SJCRH30 (cell line): Measurements from ENCODE around the gene SEPHS1. TPM values are rescaled to one million over a fixed set of nuclear protein-coding genes. Genes with fewer than 3 reads are reported as not detected.
A peak's percentile ranks its signal among the peaks of the same experiment; 100 is the strongest.

ENCODE experiments used
- DNase-seq, 2 experiments: peaks; one replicate each; pipeline ENCODE4 v3.0.0-alpha.2; 2015 to 2020
- H3K27ac ChIP-seq: fragments of 250-450 bp; sonication (Bioruptor Pico); 2 replicates; pipeline ENCODE4 v1.5.1; 2020; ENCODE audit warnings: mild to moderate bottlenecking, moderate library complexity
- H3K27me3 ChIP-seq: fragments of 250-450 bp; sonication (Bioruptor Pico); 2 replicates; pipeline ENCODE4 v1.5.1; 2020; ENCODE audit warnings: mild to moderate bottlenecking, moderate library complexity
- H3K36me3 ChIP-seq: fragments of 250-450 bp; sonication (Bioruptor Pico); 2 replicates; pipeline ENCODE4 v1.5.1; 2020; ENCODE audit warnings: mild to moderate bottlenecking, moderate library complexity
- H3K4me1 ChIP-seq: fragments of 250-450 bp; sonication (Bioruptor Pico); 2 replicates; pipeline ENCODE4 v1.5.1; 2020; ENCODE audit warnings: mild to moderate bottlenecking, moderate library complexity
- H3K4me3 ChIP-seq: fragments of 250-450 bp; sonication (Bioruptor Pico); 2 replicates; pipeline ENCODE4 v1.5.1; 2020; ENCODE audit warnings: mild to moderate bottlenecking, moderate library complexity
- H3K9me3 ChIP-seq: fragments of 250-450 bp; sonication (Bioruptor Pico); replicated peaks from 2 replicates; pipeline ENCODE4 v1.5.1; 2020; ENCODE audit warnings: mild to moderate bottlenecking, moderate library complexity
- total RNA-seq: library from RNA; depleted of rRNA; stranded (reverse); fragments of >200 nt; shearing (Covaris generic); gene quantifications from 2 replicates; pipeline ENCODE4 v1.2.3, GENCODE V29; 2014

The SEPHS1 gene
- total RNA-seq, 1 experiment from 2014 or later = 106 TPM

GRCh38 chr10:13327534-13327933 is 20.6 kb downstream of the SEPHS1 start:
- H3K9me3 ChIP-seq = no peaks in the 10 kb centered on the region
- no peaks in the 10 kb centered on the region for H3K4me1 ChIP-seq
- no peaks in the 10 kb centered on the region for H3K27me3 ChIP-seq
- H3K27ac ChIP-seq = no peak overlapping the region
- H3K36me3 ChIP-seq = peaks cover 72% of the 10 kb centered on the region
- H3K4me3 ChIP-seq = no peak overlapping the region
- no peak for DNase-seq

GRCh38 chr10:13322615-13323148 is 25.4 kb downstream of the SEPHS1 start:
- Histone ChIP-seq H3K4me3 (no peak overlapping the region), H3K9me3 (no peaks in the 10 kb centered on the region), H3K36me3 (peaks cover 49% of the 10 kb centered on the region), H3K4me1 (no peaks in the 10 kb centered on the region), H3K27me3 (no peaks in the 10 kb centered on the region), H3K27ac (no peak overlapping the region)
- DNase-seq = no peak

DNA sequence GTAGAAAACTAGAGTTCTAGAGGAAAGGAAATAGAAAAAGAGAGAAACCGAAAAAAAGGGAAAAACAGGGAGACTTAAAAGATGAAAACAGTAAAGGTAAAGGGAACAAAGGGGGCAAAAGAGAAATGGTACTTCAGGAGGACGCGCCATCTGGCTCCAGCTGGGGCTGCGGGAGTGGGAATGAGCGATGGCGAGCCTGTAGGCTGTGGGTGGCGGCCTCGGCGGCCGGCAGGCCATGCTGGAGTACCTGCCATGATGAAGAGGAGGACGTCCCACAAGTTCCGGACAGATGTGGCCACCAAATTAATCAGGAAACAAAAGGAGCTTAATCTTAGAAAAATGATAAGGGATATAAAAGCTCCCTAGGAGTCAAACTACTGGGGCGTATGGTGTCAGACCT is 26.5 kb downstream of the SEPHS1 start:
- DNase-seq = no peak
- Histone ChIP-seq H3K4me1 (no peaks in the 10 kb centered on the region), H3K27ac (no peak overlapping the region), H3K36me3 (peaks cover 40% of the 10 kb centered on the region), H3K9me3 (no peaks in the 10 kb centered on the region), H3K4me3 (no peak overlapping the region), H3K27me3 (no peaks in the 10 kb centered on the region)

DNA sequence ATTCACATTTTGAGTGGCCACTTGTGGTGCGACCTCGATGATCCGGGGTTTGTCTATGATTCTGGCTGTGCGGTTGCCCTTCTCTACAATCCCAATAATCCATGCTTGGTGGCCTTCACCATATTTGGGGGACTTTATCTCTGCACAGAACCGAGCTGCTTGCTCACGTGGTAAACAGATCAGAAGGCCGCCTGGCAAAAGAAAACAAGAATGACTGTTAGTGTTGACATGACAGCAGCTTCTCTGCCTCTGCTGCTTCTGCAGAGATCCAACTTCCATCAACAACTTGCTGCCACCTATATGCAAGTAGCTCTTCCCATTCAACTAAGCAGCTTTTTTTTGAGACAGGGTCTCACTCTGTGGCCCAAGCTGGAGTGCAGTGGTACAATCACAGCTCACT is 28.9 kb downstream of the SEPHS1 start:
- Histone ChIP-seq H3K27me3 (no peaks in the 10 kb centered on the region), H3K36me3 (peaks cover 22% of the 10 kb centered on the region), H3K27ac (no peak overlapping the region), H3K9me3 (no peaks in the 10 kb centered on the region), H3K4me1 (no peaks in the 10 kb centered on the region), H3K4me3 (no peak overlapping the region)
- DNase-seq = no peak

DNA sequence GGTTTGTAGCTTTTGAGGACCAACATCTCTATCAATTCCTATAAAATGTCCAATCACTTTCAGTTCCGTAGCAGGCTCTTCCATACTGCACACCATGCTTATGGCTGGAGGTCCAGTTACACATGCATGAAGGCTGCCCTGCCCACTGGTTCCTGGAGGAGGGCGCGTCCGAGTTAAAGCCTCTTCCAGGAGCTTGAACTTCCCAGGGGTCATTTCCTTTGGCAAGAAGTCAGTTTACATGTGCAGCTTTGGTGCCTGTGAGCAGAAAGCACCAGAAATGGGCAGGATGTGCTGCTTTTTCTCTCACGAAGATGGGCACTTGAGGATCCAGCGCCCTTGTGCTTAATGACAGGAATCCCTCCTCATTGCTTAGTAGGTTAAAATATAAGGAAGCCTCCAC is 30.6 kb downstream of the SEPHS1 start:
- peaks cover 16% of the 10 kb centered on the region for H3K36me3 ChIP-seq
- no peak overlapping the region for H3K27ac ChIP-seq
- no peak for DNase-seq
- no peaks in the 10 kb centered on the region for H3K9me3 ChIP-seq
- H3K4me1 ChIP-seq = no peaks in the 10 kb centered on the region
- no peaks in the 10 kb centered on the region for H3K27me3 ChIP-seq
- no peak overlapping the region for H3K4me3 ChIP-seq

DNA sequence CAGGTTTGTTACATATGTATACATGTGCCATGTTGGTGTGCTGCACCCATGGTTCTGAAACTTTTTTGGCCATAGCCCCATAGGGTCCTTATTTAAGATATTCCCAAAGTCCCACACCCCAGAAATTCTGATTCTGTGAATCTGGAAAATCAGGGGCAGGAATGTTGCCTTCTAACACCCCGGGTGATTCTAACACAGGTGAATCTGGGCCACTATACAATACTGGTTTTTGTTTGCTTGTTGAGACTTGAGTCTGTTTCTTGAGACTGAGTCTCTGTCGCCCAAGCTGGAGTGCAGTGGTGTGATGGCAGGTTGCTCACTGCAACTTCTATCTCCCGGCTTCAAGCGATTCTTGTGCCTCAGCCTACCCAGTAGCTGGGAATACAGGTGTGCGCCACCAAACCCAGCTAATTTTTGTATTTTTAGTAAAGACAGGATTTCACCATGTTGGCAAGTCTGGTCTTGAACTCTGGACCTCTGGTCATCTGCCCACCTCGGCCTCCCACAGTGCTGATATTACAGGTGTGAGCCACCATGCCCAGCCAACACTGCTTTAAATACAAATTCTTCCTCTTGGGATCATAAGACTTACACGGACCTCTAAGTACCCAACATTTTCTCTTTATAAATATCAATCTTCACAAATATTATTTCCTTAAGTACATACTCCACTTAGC is 31.3 kb downstream of the SEPHS1 start:
- Histone ChIP-seq H3K9me3 (no peaks in the 10 kb centered on the region), H3K27ac (no peak overlapping the region), H3K4me3 (no peak overlapping the region), H3K27me3 (no peaks in the 10 kb centered on the region), H3K36me3 (peaks cover 11% of the 10 kb centered on the region), H3K4me1 (no peaks in the 10 kb centered on the region)
- DNase-seq = no peak

DNA sequence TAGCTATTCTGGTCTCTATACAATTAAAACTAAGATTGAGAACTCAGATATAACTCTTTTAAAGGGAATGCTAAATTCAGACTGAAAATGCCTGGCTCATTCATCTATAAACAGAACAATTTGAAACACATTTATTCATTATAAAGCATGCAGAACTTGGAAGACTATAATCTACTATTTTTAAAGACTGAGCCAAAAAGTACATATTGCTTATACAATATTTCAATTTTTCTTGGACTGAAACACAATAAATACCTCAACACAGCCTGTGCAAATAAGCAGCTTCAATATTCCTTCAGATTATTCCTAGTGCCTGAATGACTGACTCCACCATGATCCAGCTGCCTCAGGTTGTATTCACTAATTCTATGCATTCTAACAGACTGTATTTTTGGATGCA is 32.7 kb downstream of the SEPHS1 start:
- Histone ChIP-seq H3K27me3 (no peaks in the 10 kb centered on the region), H3K27ac (no peak overlapping the region), H3K4me1 (no peaks in the 10 kb centered on the region), H3K4me3 (no peak overlapping the region), H3K36me3 (0 out of 2 replicates have a peak, but pooled peaks cover 6% of the 10 kb centered on the region), H3K9me3 (no peaks in the 10 kb centered on the region)
- DNase-seq = no peak

GRCh38 chr10:13311177-13311575 is 36.9 kb downstream of the SEPHS1 start:
- no peak overlapping the region for H3K27ac ChIP-seq
- no peaks in the 10 kb centered on the region for H3K4me1 ChIP-seq
- no peak overlapping the region for H3K4me3 ChIP-seq
- no peak for DNase-seq
- H3K36me3 ChIP-seq = no peaks in the 10 kb centered on the region
- no peaks in the 10 kb centered on the region for H3K9me3 ChIP-seq
- no peaks in the 10 kb centered on the region for H3K27me3 ChIP-seq

DNA sequence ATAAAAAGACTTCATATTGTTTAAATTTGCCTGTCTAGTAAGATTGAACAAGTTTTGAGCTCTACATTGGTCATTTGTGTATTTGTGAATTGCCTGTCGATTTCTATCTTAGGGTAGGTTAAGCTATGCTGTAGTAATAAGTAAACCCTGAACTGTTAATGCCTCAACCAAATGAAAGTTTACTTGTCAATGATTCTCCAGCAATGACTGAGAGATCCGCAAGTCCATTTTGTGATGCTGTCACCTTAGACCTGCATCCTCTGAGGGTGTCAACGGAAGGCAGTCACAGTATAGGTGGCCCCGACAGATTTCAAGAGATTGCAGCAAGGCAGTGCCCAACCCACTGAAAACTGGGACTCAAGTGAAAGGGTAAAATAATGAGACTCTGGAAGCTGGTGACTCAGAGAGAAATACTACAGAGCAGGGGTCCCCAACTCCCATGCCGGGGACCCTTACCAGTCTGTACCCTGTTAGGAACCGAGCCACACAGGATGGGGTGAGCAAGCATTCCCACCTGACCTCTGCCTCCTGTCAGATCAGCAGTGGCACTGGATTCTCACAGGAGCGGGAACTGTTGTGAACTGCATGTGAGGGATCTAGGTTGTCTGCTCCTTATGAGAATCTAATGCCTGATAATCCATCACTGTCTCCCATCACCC is 37.4 kb downstream of the SEPHS1 start:
- H3K27me3 ChIP-seq = no peaks in the 10 kb centered on the region
- H3K36me3 ChIP-seq = no peaks in the 10 kb centered on the region
- H3K4me3 ChIP-seq = no peak overlapping the region
- H3K4me1 ChIP-seq = no peaks in the 10 kb centered on the region
- H3K27ac ChIP-seq = no peak overlapping the region
- no peaks in the 10 kb centered on the region for H3K9me3 ChIP-seq
- no peak for DNase-seq

- DNase-seq = no peak
- Histone ChIP-seq H3K4me3 (no peak overlapping the region), H3K9me3 (no peaks in the 10 kb centered on the region), H3K27me3 (no peaks in the 10 kb centered on the region), H3K36me3 (no peaks in the 10 kb centered on the region), H3K27ac (no peak overlapping the region), H3K4me1 (no peaks in the 10 kb centered on the region)
These were observed 38.3 kb downstream of the SEPHS1 start for GRCh38 chr10:13309792-13310191.

DNA sequence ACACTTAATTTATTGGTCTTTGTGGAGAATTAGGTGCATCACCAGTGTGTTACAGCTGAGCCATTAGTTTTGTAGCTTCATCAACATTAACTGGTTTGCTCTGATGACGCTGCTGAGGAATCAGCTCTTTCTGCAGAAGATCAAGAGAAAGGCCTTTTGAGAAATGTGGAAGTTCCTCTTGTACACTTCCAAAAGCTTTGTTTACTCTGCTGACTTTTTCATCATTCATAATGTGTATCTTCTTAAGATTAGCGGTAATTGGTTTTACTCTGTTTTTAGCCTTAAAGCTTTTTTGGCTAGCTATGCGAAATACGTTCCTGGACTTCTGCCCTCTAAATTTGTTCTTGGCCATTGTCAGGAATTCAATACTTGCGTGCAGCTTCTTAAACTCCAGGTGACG is 40.0 kb downstream of the SEPHS1 start:
- H3K4me1 ChIP-seq = no peaks in the 10 kb centered on the region

DNA sequence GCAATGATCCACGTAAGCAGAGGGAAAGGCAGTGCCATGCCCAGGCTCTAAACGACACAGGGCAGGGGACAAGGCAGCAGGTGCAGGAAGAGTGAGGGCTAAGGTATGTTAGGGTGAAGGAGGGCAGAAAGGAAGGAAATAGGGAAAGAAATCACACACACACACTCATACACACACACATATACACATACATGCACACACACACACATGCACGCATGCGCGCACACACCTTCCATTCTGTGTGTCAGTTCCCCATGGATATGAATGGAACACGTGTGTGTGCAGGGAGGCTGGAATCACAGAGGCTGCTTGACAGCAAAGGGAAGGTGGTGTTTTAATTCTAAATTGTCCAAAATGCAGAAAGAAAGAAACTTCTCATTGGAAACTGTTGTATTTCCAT is 42.0 kb downstream of the SEPHS1 start:
- H3K4me3 ChIP-seq = no peak overlapping the region
- no peaks in the 10 kb centered on the region for H3K27me3 ChIP-seq
- H3K4me1 ChIP-seq = no peaks in the 10 kb centered on the region
- H3K9me3 ChIP-seq = no peaks in the 10 kb centered on the region
- H3K36me3 ChIP-seq = no peaks in the 10 kb centered on the region
- no peak overlapping the region for H3K27ac ChIP-seq
- no peak for DNase-seq

More for the DNA sequence above, 40.0 kb downstream of the SEPHS1 start:
- DNase-seq = no peak
- no peaks in the 10 kb centered on the region for H3K27me3 ChIP-seq
- no peaks in the 10 kb centered on the region for H3K9me3 ChIP-seq
- no peaks in the 10 kb centered on the region for H3K36me3 ChIP-seq
- no peak overlapping the region for H3K27ac ChIP-seq
- no peak overlapping the region for H3K4me3 ChIP-seq

DNA sequence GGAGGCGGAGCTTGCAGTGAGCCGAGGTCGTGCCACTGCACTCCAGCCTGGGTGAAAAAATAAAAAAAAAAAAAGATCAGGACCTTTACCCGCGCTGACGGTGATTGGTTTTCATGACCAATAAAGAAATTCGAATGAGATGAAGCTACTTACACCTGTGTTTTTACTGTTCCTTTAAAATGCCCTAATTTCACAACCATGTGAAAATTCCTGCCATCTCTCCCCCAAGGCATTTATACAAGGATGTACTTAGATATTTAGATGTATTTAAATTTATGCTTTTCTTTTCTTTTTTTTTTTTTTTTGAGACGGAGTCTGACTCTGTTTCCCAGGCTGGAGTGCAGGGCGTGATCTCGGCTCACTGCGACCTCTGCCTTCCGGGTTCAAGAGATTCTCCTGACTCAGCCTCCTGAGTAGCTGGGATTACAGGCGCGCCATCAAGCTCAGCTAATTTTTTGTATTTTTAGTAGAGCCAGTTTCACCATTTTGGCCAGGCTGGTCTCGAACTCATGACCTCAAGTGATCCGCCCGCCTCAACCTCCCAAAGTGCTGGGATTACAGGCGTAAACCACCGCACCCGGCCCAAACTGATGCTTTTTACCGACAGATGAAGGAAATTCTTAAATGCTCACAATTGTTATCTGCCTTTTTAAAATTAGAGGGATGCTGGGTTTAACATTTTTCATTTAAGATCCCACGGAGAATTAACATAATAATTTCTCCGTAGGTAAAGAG is 45.1 kb downstream of the SEPHS1 start:
- no peaks in the 10 kb centered on the region for H3K27me3 ChIP-seq
- peak overlapping the region; percentile 62 for H3K4me3 ChIP-seq
- H3K36me3 ChIP-seq = no peaks in the 10 kb centered on the region
- H3K27ac ChIP-seq = no peak overlapping the region; the same call in 1 of the 2 replicates
- H3K4me1 ChIP-seq = 0 out of 2 replicates have a peak, but pooled peaks cover 2% of the 10 kb centered on the region
- DNase-seq = no peak
- no peaks in the 10 kb centered on the region for H3K9me3 ChIP-seq

DNA sequence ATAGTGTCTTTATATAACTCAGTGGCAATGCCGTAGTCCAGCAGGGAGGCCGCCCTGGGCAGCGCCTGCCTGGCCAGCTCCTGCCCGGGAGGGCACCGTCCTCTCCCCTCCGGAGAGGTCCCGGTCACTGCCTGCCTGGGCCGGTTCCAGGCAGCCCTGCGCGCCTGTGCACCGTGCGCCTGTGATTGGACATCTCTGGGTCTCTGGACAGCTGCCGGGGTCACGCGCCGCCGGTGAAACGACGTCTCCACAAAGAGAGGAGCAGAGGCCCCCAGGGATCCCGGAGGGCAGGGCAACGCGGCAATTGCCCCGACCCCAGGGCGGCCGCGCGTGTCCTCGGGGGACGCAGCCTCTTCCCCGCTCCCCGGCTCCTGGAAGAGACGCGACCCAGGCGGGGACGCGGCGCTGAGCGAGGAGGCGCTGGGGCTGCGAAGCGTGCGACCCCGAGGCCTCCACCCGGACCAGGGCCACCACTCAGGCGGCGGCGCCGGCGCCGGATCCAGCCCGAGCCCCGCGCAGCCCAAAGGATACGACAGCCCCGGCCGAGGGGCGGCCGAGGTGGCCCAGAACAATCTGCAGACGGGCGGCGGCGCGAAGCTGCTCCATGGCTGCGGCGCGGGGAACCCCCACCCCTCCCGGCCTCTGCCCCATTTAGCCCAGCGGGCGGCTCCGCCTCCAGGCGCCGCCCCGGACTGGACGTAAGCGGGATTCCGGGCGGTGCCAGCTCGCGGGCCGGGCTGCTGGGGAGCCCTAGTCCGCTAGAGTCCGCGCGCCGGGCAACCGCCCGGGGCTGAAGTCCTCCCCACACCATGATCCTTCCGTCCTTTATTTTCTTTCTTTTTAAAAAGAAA is 48.4 kb downstream of the SEPHS1 start, which contains the start of gene PHYH:
Gene PHYH (minus strand): TSS at position 628 of the 851 bp plus-strand sequence. CDS start 22 bp downstream, at position 606.
- Histone ChIP-seq H3K27ac (peak within 1 kb of the TSS; percentile 86), H3K9me3 (no peaks in the 10 kb centered on the region), H3K27me3 (no peaks in the 10 kb centered on the region), H3K36me3 (no peaks in the 10 kb centered on the region), H3K4me3 (peak within 1 kb of the TSS; percentile 90), H3K4me1 (0 out of 2 replicates have a peak, but pooled peaks cover 2% of the 10 kb centered on the region)
- peak; percentile 83 for DNase-seq
